Measurements from ENCODE around the gene GREM1.

GREM1 gene

GRCh38 chr15:32737304-32737703, 19.5 kb downstream of the GREM1 start:
- H2AFZ ChIP-seq (ENCODE audit: low read length) = no peak overlapping the region
- H3K9ac ChIP-seq (ENCODE audit: low read depth, low read length, poor library complexity, severe bottlenecking) = no peak overlapping the region
- no peaks in the 10 kb centered on the region for H3K4me1 ChIP-seq (ENCODE audit: insufficient read depth, low read length, poor library complexity, severe bottlenecking)
- no peaks in the 10 kb centered on the region for H3K27me3 ChIP-seq (ENCODE audit: insufficient read depth, low read length, poor library complexity, severe bottlenecking)
- no peaks in the 10 kb centered on the region for H3F3A ChIP-seq (ENCODE audit: low read depth)
- no peaks in the 10 kb centered on the region for H3K36me3 ChIP-seq (ENCODE audit: insufficient read depth, low read length)
- H3K4me2 ChIP-seq (ENCODE audit: low read depth, low read length, poor library complexity, severe bottlenecking) = no peak overlapping the region
- H3K79me2 ChIP-seq (ENCODE audit: insufficient read depth, low read length) = no peaks in the 10 kb centered on the region
- no peaks in the 10 kb centered on the region for H3K9me3 ChIP-seq (ENCODE audit: insufficient read depth, low read depth, low read length)
- H4K20me1 ChIP-seq (ENCODE audit: insufficient read depth, low read length, poor library complexity, severe bottlenecking) = no peaks in the 10 kb centered on the region
- TF ChIP-seq CTCF (conservative IDR thresholded peaks at IDR 0.05; ENCODE audit: low read length) (no peak), EZH2phosphoT487 (IDR thresholded peaks at IDR 0.05; ENCODE audit: borderline replicate concordance) (no peak)
- no peaks in the 10 kb centered on the region for H3K9me2 ChIP-seq (replicated peaks; ENCODE audit: low read depth, low read length)
- H3K4me3 ChIP-seq (ENCODE audit: low read length, poor library complexity, severe bottlenecking) = no peak overlapping the region

GRCh38 chr15:32738666-32739065, 20.9 kb downstream of the GREM1 start:
- no peaks in the 10 kb centered on the region for H3K27me3 ChIP-seq (ENCODE audit: insufficient read depth, low read length, poor library complexity, severe bottlenecking)
- no peak overlapping the region for H3K4me3 ChIP-seq (ENCODE audit: low read length, poor library complexity, severe bottlenecking)
- no peaks in the 10 kb centered on the region for H3K9me2 ChIP-seq (replicated peaks; ENCODE audit: low read depth, low read length)
- no peaks in the 10 kb centered on the region for H3K79me2 ChIP-seq (ENCODE audit: insufficient read depth, low read length)
- H3F3A ChIP-seq (ENCODE audit: low read depth) = no peaks in the 10 kb centered on the region
- H3K36me3 ChIP-seq (ENCODE audit: insufficient read depth, low read length) = no peaks in the 10 kb centered on the region
- no peaks in the 10 kb centered on the region for H3K4me1 ChIP-seq (ENCODE audit: insufficient read depth, low read length, poor library complexity, severe bottlenecking)
- no peaks in the 10 kb centered on the region for H4K20me1 ChIP-seq (ENCODE audit: insufficient read depth, low read length, poor library complexity, severe bottlenecking)
- no peaks in the 10 kb centered on the region for H3K9me3 ChIP-seq (ENCODE audit: insufficient read depth, low read depth, low read length)
- no peak overlapping the region for H3K9ac ChIP-seq (ENCODE audit: low read depth, low read length, poor library complexity, severe bottlenecking)
- H2AFZ ChIP-seq (ENCODE audit: low read length) = no peak overlapping the region
- no peak overlapping the region for H3K4me2 ChIP-seq (ENCODE audit: low read depth, low read length, poor library complexity, severe bottlenecking)
- TF ChIP-seq EZH2phosphoT487 (IDR thresholded peaks at IDR 0.05; ENCODE audit: borderline replicate concordance) = no peak
- no peak for TF ChIP-seq CTCF (conservative IDR thresholded peaks at IDR 0.05; ENCODE audit: low read length)

- no peak overlapping the region for H3K4me3 ChIP-seq (ENCODE audit: low read length, poor library complexity, severe bottlenecking)
- no peak for TF ChIP-seq EZH2phosphoT487 (IDR thresholded peaks at IDR 0.05; ENCODE audit: borderline replicate concordance)
- no peak for TF ChIP-seq CTCF (conservative IDR thresholded peaks at IDR 0.05; ENCODE audit: low read length)
- H3K9me3 ChIP-seq (ENCODE audit: insufficient read depth, low read depth, low read length) = no peaks in the 10 kb centered on the region
- no peak overlapping the region for H3K9ac ChIP-seq (ENCODE audit: low read depth, low read length, poor library complexity, severe bottlenecking)
- H3K27me3 ChIP-seq (ENCODE audit: insufficient read depth, low read length, poor library complexity, severe bottlenecking) = no peaks in the 10 kb centered on the region
- H3K9me2 ChIP-seq (replicated peaks; ENCODE audit: low read depth, low read length) = no peaks in the 10 kb centered on the region
- no peaks in the 10 kb centered on the region for H3K4me1 ChIP-seq (ENCODE audit: insufficient read depth, low read length, poor library complexity, severe bottlenecking)
- no peaks in the 10 kb centered on the region for H3F3A ChIP-seq (ENCODE audit: low read depth)
- no peak overlapping the region for H2AFZ ChIP-seq (ENCODE audit: low read length)
- H3K36me3 ChIP-seq (ENCODE audit: insufficient read depth, low read length) = no peaks in the 10 kb centered on the region
- no peaks in the 10 kb centered on the region for H3K79me2 ChIP-seq (ENCODE audit: insufficient read depth, low read length)
- H4K20me1 ChIP-seq (ENCODE audit: insufficient read depth, low read length, poor library complexity, severe bottlenecking) = no peaks in the 10 kb centered on the region
- H3K4me2 ChIP-seq (ENCODE audit: low read depth, low read length, poor library complexity, severe bottlenecking) = no peak overlapping the region
These were observed 21.8 kb downstream of the GREM1 start for GRCh38 chr15:32739522-32740063.

Measured in Loucy (cell line).